ENCODE data around the gene NCAPH2. TPM values are rescaled to one million over a fixed set of nuclear protein-coding genes. Genes with fewer than 3 reads are reported as not detected.

Gene NCAPH2
- total and polyA plus RNA-seq, 2 of the 13 experiments (the other 11 are each of a cell fraction or from before 2014, with no cell fraction given) = 28.1 to 64.4 TPM

DNA sequence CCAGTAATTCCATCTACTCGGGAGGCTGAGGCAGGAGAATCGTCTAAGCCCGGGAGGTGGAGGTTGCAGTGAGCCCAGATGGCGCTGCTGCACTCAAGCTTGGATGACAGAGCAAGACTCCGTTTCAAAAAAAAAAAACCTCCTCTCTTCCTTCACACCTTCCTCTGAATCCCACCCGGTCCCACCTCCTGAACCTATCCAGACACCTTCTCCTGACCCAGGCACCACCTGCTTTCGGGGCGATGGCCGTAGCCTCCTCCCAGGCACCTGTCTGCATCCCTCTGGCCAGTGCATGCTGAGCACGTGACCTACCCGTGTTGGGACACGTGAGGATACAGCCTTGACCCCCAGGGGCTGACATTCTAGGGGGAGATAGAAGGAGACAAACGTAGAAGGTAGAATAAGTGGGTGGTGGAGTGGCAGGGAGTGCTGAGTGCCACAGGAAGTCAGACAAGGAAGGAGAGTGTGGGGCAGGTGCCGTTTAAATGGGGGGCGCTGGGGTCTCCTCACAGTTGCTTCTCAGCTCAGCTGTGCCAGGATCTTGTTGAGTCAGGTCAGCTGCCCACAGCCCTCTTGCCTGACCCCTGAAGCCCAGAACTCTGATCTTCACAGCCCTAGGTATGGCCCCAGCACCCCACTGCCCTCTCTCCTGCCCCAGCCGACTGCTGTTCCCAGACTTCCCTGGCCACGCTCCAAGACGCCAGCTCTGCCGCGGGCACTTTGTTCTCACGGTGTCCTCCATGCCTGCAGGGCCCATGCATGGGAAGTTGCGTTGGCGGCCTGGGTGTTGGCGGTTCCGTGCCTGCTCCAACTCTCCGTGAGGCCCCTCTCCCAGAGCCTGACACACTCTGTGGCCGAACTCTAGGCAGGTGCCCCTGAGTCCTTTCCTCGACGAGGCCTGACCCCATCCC lies 22.5 kb upstream of the NCAPH2 start (continued):
- TF ChIP-seq ZNF292 (CRISPR knock-in tag; IDR thresholded peaks at IDR 0.05; ENCODE audit: borderline replicate concordance, low read depth) (no peak), ZNF674 (CRISPR knock-in tag; IDR thresholded peaks at IDR 0.05; ENCODE audit: low read depth) (no peak), SRSF9 (IDR thresholded peaks at IDR 0.05; ENCODE audit: borderline replicate concordance, insufficient read depth, low read depth, low read length, poor library complexity, severe bottlenecking) (no peak), MEF2D (CRISPR knock-in tag; IDR thresholded peaks at IDR 0.05) (peak; percentile 59), GATAD1 (CRISPR knock-in tag; IDR thresholded peaks at IDR 0.05) (0 out of 2 replicates have a peak, but pooled peaks have one; percentile 19), SMAD9 (CRISPR knock-in tag; IDR thresholded peaks at IDR 0.05) (no peak), PITX1 (CRISPR knock-in tag; IDR thresholded peaks at IDR 0.05) (no peak), PCBP2 (optimal IDR thresholded peaks at IDR 0.05; ENCODE audit: low read depth, low read length, poor library complexity, severe bottlenecking) (no peak), SOX6 (IDR thresholded peaks at IDR 0.05) (no peak), SOX6 (CRISPR knock-in tag; IDR thresholded peaks at IDR 0.05) (peak; percentile 39; the same call in 1 of the 2 replicates), ZNF282 (IDR thresholded peaks at IDR 0.05; ENCODE audit: partially characterized antibody) (no peak)
- TF ChIP-seq, protein P1, sequence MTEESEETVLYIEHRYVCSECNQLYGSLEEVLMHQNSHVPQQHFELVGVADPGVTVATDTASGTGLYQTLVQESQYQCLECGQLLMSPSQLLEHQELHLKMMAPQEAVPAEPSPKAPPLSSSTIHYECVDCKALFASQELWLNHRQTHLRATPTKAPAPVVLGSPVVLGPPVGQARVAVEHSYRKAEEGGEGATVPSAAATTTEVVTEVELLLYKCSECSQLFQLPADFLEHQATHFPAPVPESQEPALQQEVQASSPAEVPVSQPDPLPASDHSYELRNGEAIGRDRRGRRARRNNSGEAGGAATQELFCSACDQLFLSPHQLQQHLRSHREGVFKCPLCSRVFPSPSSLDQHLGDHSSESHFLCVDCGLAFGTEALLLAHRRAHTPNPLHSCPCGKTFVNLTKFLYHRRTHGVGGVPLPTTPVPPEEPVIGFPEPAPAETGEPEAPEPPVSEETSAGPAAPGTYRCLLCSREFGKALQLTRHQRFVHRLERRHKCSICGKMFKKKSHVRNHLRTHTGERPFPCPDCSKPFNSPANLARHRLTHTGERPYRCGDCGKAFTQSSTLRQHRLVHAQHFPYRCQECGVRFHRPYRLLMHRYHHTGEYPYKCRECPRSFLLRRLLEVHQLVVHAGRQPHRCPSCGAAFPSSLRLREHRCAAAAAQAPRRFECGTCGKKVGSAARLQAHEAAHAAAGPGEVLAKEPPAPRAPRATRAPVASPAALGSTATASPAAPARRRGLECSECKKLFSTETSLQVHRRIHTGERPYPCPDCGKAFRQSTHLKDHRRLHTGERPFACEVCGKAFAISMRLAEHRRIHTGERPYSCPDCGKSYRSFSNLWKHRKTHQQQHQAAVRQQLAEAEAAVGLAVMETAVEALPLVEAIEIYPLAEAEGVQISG (CRISPR knock-in tag; IDR thresholded peaks at IDR 0.05) = peak; percentile 59
- TF ChIP-seq, protein P2, sequence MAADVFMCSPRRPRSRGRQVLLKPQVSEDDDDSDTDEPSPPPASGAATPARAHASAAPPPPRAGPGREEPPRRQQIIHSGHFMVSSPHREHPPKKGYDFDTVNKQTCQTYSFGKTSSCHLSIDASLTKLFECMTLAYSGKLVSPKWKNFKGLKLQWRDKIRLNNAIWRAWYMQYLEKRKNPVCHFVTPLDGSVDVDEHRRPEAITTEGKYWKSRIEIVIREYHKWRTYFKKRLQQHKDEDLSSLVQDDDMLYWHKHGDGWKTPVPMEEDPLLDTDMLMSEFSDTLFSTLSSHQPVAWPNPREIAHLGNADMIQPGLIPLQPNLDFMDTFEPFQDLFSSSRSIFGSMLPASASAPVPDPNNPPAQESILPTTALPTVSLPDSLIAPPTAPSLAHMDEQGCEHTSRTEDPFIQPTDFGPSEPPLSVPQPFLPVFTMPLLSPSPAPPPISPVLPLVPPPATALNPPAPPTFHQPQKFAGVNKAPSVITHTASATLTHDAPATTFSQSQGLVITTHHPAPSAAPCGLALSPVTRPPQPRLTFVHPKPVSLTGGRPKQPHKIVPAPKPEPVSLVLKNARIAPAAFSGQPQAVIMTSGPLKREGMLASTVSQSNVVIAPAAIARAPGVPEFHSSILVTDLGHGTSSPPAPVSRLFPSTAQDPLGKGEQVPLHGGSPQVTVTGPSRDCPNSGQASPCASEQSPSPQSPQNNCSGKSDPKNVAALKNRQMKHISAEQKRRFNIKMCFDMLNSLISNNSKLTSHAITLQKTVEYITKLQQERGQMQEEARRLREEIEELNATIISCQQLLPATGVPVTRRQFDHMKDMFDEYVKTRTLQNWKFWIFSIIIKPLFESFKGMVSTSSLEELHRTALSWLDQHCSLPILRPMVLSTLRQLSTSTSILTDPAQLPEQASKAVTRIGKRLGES (CRISPR knock-in tag; IDR thresholded peaks at IDR 0.05; ENCODE audit: borderline replicate concordance) = peak; percentile 98
- TF ChIP-seq, protein P3, sequence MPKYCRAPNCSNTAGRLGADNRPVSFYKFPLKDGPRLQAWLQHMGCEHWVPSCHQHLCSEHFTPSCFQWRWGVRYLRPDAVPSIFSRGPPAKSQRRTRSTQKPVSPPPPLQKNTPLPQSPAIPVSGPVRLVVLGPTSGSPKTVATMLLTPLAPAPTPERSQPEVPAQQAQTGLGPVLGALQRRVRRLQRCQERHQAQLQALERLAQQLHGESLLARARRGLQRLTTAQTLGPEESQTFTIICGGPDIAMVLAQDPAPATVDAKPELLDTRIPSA (CRISPR knock-in tag; IDR thresholded peaks at IDR 0.05; ENCODE audit: borderline replicate concordance) = no peak
- TF ChIP-seq, protein P4, sequence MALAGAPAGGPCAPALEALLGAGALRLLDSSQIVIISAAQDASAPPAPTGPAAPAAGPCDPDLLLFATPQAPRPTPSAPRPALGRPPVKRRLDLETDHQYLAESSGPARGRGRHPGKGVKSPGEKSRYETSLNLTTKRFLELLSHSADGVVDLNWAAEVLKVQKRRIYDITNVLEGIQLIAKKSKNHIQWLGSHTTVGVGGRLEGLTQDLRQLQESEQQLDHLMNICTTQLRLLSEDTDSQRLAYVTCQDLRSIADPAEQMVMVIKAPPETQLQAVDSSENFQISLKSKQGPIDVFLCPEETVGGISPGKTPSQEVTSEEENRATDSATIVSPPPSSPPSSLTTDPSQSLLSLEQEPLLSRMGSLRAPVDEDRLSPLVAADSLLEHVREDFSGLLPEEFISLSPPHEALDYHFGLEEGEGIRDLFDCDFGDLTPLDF (CRISPR knock-in tag; IDR thresholded peaks at IDR 0.05) = no peak
- TF ChIP-seq, protein P5, sequence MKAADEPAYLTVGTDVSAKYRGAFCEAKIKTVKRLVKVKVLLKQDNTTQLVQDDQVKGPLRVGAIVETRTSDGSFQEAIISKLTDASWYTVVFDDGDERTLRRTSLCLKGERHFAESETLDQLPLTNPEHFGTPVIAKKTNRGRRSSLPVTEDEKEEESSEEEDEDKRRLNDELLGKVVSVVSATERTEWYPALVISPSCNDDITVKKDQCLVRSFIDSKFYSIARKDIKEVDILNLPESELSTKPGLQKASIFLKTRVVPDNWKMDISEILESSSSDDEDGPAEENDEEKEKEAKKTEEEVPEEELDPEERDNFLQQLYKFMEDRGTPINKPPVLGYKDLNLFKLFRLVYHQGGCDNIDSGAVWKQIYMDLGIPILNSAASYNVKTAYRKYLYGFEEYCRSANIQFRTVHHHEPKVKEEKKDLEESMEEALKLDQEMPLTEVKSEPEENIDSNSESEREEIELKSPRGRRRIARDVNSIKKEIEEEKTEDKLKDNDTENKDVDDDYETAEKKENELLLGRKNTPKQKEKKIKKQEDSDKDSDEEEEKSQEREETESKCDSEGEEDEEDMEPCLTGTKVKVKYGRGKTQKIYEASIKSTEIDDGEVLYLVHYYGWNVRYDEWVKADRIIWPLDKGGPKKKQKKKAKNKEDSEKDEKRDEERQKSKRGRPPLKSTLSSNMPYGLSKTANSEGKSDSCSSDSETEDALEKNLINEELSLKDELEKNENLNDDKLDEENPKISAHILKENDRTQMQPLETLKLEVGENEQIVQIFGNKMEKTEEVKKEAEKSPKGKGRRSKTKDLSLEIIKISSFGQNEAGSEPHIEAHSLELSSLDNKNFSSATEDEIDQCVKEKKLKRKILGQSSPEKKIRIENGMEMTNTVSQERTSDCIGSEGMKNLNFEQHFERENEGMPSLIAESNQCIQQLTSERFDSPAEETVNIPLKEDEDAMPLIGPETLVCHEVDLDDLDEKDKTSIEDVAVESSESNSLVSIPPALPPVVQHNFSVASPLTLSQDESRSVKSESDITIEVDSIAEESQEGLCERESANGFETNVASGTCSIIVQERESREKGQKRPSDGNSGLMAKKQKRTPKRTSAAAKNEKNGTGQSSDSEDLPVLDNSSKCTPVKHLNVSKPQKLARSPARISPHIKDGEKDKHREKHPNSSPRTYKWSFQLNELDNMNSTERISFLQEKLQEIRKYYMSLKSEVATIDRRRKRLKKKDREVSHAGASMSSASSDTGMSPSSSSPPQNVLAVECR (CRISPR knock-in tag; IDR thresholded peaks at IDR 0.05; ENCODE audit: borderline replicate concordance) = peak; percentile 72; the same call in 1 of the 2 replicates

Data from HepG2 (cell line).